ENCODE data around the gene TTLL8.

GRCh38 chr22:50098052-50098451 is 40.0 kb upstream of the TTLL8 start:
- TF ChIP-seq POLR2A (IDR thresholded peaks at IDR 0.05) (no peak), CTCF (IDR thresholded peaks at IDR 0.05) (no peak)
